GM23248 (cell line): ENCODE results near the gene NCLN. TPM values are rescaled to one million over a fixed set of nuclear protein-coding genes. Genes with fewer than 3 reads are reported as not detected.
A peak's percentile ranks its signal among the peaks of the same experiment; 100 is the strongest.

Source experiments
- DNase-seq: peaks from one replicate; pipeline ENCODE4 v3.0.0-alpha.2; 2015
- H2AFZ ChIP-seq: fragments of 200-600 bp; sonication (generic); 2 replicates; pipeline ENCODE4 v1.6.1; 2016; ENCODE audit warnings: antibody characterized with exemption
- H3F3A ChIP-seq: fragments of 200-600 bp; sonication (generic); 2 replicates; pipeline ENCODE4 v1.6.1; 2016; ENCODE audit warnings: mild to moderate bottlenecking, antibody characterized with exemption, mixed run types; ENCODE audit not compliant: insufficient read depth
- H3K27ac ChIP-seq: fragments of 200-600 bp; sonication (generic); 2 replicates; pipeline ENCODE4 v1.5.1; 2016; ENCODE audit warnings: mild to moderate bottlenecking
- H3K27me3 ChIP-seq: fragments of 200-600 bp; sonication (generic); replicated peaks from 2 replicates; pipeline ENCODE4 v1.6.1; 2016; ENCODE audit warnings: mild to moderate bottlenecking; ENCODE audit not compliant: insufficient read depth
- H3K36me3 ChIP-seq: fragments of 200-600 bp; sonication (generic); 2 replicates; pipeline ENCODE4 v1.6.1; 2016; ENCODE audit warnings: low read depth, mild to moderate bottlenecking
- H3K4me1 ChIP-seq: fragments of 200-600 bp; sonication (generic); 2 replicates; pipeline ENCODE4 v1.6.1; 2016; ENCODE audit warnings: mild to moderate bottlenecking; ENCODE audit not compliant: insufficient read depth
- H3K4me2 ChIP-seq: fragments of 200-600 bp; sonication (generic); one replicate; pipeline ENCODE4 v1.6.1; 2016; ENCODE audit warnings: mild to moderate bottlenecking; ENCODE audit not compliant: unreplicated experiment
- H3K4me3 ChIP-seq: fragments of 200-600 bp; sonication (generic); 2 replicates; pipeline ENCODE4 v1.5.1; 2016; ENCODE audit warnings: mild to moderate bottlenecking
- H3K79me2 ChIP-seq: fragments of 200-600 bp; sonication (generic); 2 replicates; pipeline ENCODE4 v1.6.1; 2016; ENCODE audit warnings: mild to moderate bottlenecking; ENCODE audit not compliant: insufficient read depth
- H3K9ac ChIP-seq: fragments of 200-600 bp; sonication (generic); 2 replicates; pipeline ENCODE4 v1.6.1; 2016; ENCODE audit warnings: mild to moderate bottlenecking
- H3K9me2 ChIP-seq: fragments of 200-600 bp; sonication (generic); 2 replicates; pipeline ENCODE4 v1.6.1; 2016; ENCODE audit warnings: mixed run types, mild to moderate bottlenecking, moderate library complexity; ENCODE audit not compliant: insufficient read depth
- H3K9me3 ChIP-seq: fragments of 200-600 bp; sonication (generic); one replicate; pipeline ENCODE4 v1.6.1; 2017; ENCODE audit warnings: low read depth
- H4K20me1 ChIP-seq: fragments of 200-600 bp; sonication (generic); 2 replicates; pipeline ENCODE4 v1.6.0; 2016; ENCODE audit not compliant: insufficient read depth
- EZH2 ChIP-seq: fragments of 200-600 bp; sonication (generic); IDR thresholded peaks from 2 replicates; pipeline ENCODE4 v1.6.1; 2018; ENCODE audit warnings: antibody characterized with exemption, mild to moderate bottlenecking; ENCODE audit not compliant: insufficient read depth, poor library complexity, severe bottlenecking
- EZH2phosphoT487 ChIP-seq: fragments of 200-600 bp; sonication (generic); IDR thresholded peaks from 2 replicates; pipeline ENCODE4 v1.6.1; 2018; ENCODE audit warnings: antibody characterized with exemption, moderate library complexity, mild to moderate bottlenecking, low read depth; ENCODE audit not compliant: insufficient read depth
- WGBS, 2 experiments: methylation state at CpG; one replicate each; pipeline ENCODE4 v1.1.6; 2015 to 2017; ENCODE audit warnings: low lambda C conversion rate in 2 of 2, low coverage in 1 of 2; ENCODE audit errors: missing lambda C conversion rate in 2 of 2; 5-methylcytosine and 5-hydroxymethylcytosine counted together
- in situ Hi-C: fragments of 300-500 bp; cut with MboI; formaldehyde crosslinking; loops from 2 replicates; pipeline ENCODE4 v1.15.0; 2020
- polyA plus RNA-seq: library from polyadenylated mRNA; unstranded; fragments of >200 nt; fragmentation: Nextera tagmentation; extraction: Ambion mirVana; gene quantifications from 2 replicates; pipeline ENCODE4 v1.2.1, GENCODE V29; 2016
- total RNA-seq: library from RNA; depleted of rRNA; stranded (reverse); fragments of >200 nt; shearing (Covaris generic); gene quantifications from 2 replicates; pipeline ENCODE4 v1.2.3, GENCODE V29; 2014

The NCLN gene
- total and polyA plus RNA-seq, 2 experiments from 2014 or later, result 73.0 to 84.8 TPM

DNA sequence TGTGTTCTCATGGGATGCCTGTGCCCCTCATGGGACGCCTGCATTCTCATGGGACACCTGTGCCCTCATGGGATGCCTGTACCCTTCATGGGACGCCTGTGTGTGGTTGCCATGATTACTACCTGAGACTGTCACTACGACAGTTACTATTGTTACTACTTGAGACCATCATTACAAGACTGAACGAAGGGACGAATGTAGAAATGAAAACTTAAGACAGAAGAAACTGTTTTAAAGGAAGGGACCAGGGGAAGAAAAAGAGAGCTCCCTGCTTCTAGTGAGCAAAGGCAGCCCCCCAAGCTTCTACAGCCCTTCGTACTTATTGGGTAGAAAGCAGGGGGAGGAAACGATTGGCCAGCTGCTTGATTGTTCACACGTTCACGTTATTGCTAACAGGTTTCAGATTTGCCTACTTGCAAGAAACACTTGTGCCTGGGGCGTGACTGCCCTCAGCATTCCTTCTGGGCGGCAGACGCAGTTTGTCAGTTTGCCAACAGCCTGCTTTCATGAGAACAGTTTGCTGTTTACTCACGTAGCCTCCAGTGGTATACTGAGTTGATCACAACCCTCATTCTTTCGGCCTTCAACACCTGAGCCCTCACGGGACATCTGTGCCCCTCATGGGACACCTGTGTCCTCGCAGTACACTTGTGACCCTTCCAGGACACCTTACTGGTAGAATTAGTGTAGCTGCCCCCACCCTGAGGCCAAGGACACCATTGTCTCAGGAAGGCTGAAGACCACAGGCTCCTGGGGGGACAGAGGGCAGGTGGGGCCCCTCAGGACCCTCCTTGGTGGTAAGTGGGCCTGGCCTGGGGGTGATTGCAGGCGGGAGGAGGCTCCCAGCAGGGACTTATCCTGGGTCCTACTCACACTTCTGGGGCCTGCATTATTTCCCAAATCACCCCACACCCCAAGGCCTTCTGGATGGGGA lies 9.7 kb upstream of the NCLN start:
- Histone ChIP-seq H3K36me3 (no peaks in the 10 kb centered on the region), H3K9me2 (no peaks in the 10 kb centered on the region), H3K4me3 (no peak overlapping the region), H3K27ac (peak overlapping the region; percentile 48), H3K9ac (peak overlapping the region; percentile 64), H3K4me1 (peaks cover 14% of the 10 kb centered on the region), H3K4me2 (peak overlapping the region; percentile 40), H3F3A (no peaks in the 10 kb centered on the region), H2AFZ (no peak overlapping the region), H3K27me3 (no peaks in the 10 kb centered on the region), H3K79me2 (no peaks in the 10 kb centered on the region), H4K20me1 (no peaks in the 10 kb centered on the region), H3K9me3 (no peaks in the 10 kb centered on the region)
- DNase-seq, result peak; percentile 89
- WGBS, 2 experiments, result 43 to 47% methylated on average over 16 to 17 of the region's 17 CpGs
- TF ChIP-seq EZH2, result no peak
- no peak for TF ChIP-seq EZH2phosphoT487
- in situ Hi-C loops, result no loop called here

DNA sequence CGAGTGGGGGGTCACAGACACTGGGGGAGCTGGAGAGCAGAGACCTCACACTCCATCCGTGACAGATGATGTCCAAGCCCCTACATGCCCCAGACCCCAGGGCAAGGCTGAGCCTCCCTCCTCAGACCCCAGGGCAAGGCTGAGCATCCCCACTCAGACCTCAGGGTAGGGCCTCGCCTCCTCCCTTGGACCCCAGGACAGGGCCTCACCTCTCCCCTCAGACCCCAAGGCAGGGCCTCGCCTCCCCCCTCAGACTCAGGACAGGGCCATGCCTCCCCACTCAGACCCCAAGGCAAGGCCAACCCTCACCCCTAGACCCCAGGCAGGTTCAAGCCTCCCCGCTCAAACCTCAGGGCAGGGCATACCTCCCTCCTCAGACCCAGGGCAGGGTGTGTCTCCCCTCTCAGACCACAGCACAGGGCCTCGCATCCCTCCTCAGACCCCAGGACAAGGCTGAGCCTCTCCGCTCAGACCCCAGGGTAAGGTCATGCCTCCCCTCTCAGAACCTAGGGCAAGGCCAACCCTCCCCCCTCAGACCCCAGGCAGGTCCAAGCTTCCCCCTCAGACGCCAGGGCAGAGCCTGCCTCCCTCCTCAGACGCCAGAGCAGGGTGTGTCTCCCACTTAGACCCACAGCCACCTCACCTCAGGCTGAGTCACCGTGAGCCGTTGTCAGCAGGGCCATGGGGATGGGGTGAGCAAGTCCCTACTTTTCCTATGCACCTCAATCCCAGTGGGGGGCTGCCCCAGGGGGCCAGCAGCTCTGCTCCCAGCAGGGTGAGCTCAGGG lies 8.8 kb upstream of the NCLN start:
- WGBS, 2 experiments, result 33 to 60% methylated on average over 6 to 11 of the region's 11 CpGs
- Histone ChIP-seq H3K9me3 (no peaks in the 10 kb centered on the region), H2AFZ (no peak overlapping the region), H4K20me1 (no peaks in the 10 kb centered on the region), H3K36me3 (no peaks in the 10 kb centered on the region), H3K79me2 (no peaks in the 10 kb centered on the region), H3K9ac (peak overlapping the region; percentile 64), H3K4me2 (peak overlapping the region; percentile 40), H3K27me3 (no peaks in the 10 kb centered on the region), H3K9me2 (no peaks in the 10 kb centered on the region), H3F3A (no peaks in the 10 kb centered on the region), H3K4me3 (no peak overlapping the region), H3K4me1 (peaks cover 14% of the 10 kb centered on the region), H3K27ac (peak overlapping the region; percentile 48; the same call in 1 of the 2 replicates)
- no peak for TF ChIP-seq EZH2
- TF ChIP-seq EZH2phosphoT487, result no peak
- in situ Hi-C loops, result no loop called here
- peak; percentile 91 for DNase-seq

DNA sequence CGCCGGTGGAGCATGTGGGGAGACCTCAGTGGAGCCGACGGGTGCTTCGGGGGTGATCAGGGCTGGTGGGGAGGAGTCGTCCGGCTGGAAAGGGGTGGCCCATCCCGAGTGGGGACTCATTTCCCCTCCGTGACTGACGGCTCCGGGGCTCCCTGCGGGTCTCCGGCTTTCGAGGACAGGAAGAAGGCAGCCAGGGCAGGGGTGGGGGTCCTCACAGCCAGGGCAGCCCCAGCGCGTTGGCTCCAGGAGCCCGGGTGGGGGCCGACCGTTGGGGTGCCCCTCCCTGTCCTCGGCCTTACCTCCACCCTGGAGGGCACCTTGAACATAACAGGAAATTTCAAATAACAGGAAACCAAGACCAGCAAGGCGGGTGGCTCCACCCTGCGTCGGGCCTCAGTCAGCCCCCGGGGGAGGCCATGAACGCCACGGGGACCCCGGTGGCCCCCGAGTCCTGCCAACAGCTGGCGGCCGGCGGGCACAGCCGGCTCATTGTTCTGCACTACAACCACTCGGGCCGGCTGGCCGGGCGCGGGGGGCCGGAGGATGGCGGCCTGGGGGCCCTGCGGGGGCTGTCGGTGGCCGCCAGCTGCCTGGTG lies 7.3 kb upstream of the NCLN start, which contains the start of gene S1PR4:
S1PR4 (plus strand) TSS at position 393 of the 596 bp plus-strand sequence; CDS start at position 417, 24 bp downstream.
- Histone ChIP-seq H3K9ac (no peak within 1 kb of the TSS), H3K27me3 (no peaks in the 10 kb centered on the region), H3K4me3 (no peak within 1 kb of the TSS), H3K79me2 (no peaks in the 10 kb centered on the region), H3K36me3 (no peaks in the 10 kb centered on the region), H3K4me2 (no peak within 1 kb of the TSS), H3K27ac (no peak within 1 kb of the TSS), H2AFZ (no peak within 1 kb of the TSS), H3F3A (no peaks in the 10 kb centered on the region), H3K4me1 (peaks cover 14% of the 10 kb centered on the region), H4K20me1 (no peaks in the 10 kb centered on the region), H3K9me3 (no peaks in the 10 kb centered on the region), H3K9me2 (no peaks in the 10 kb centered on the region)
- WGBS, 2 experiments, result 88 to 91% methylated on average over 22 to 29 of the region's 42 CpGs
- DNase-seq, result no peak
- TF ChIP-seq EZH2 (no peak), EZH2phosphoT487 (no peak)
- in situ Hi-C loops, result no loop called here
